HEK293 (cell line): ENCODE measurements around the gene HMG20B.
A peak's percentile ranks its signal among the peaks of the same experiment; 100 is the strongest.

Experiments used
- ATF2 ChIP-seq: fragments of 450-650 bp; formaldehyde crosslinking; IDR thresholded peaks from 2 replicates; pipeline ENCODE4 v1.5.1; 2016; ENCODE audit warnings: missing biosample characterization, missing genetic modification characterization, low read depth
- GLIS1 ChIP-seq: fragments of 450-650 bp; formaldehyde crosslinking; IDR thresholded peaks from 2 replicates; pipeline ENCODE4 v1.5.1; 2016; ENCODE audit warnings: missing biosample characterization, missing genetic modification characterization
- GLIS2 ChIP-seq: fragments of 450-650 bp; formaldehyde crosslinking; IDR thresholded peaks from 2 replicates; pipeline ENCODE4 v1.5.1; 2016; ENCODE audit warnings: missing biosample characterization, missing genetic modification characterization
- HIC1 ChIP-seq: fragments of 450-650 bp; formaldehyde crosslinking; IDR thresholded peaks from 2 replicates; pipeline ENCODE4 v1.5.1; 2016; ENCODE audit warnings: missing biosample characterization, missing genetic modification characterization
- KLF1 ChIP-seq: fragments of 450-650 bp; formaldehyde crosslinking; IDR thresholded peaks from 2 replicates; pipeline ENCODE4 v1.5.1; 2016; ENCODE audit warnings: missing biosample characterization, missing genetic modification characterization
- KLF10 ChIP-seq: fragments of 450-650 bp; IDR thresholded peaks from 2 replicates; pipeline ENCODE4 v1.5.1; 2018; ENCODE audit warnings: missing biosample characterization, mild to moderate bottlenecking, missing genetic modification characterization
- KLF9 ChIP-seq: fragments of 450-650 bp; formaldehyde crosslinking; IDR thresholded peaks from 2 replicates; pipeline ENCODE4 v1.5.1; 2016; ENCODE audit warnings: missing biosample characterization, missing genetic modification characterization, low read depth
- MYNN ChIP-seq: fragments of 450-650 bp; formaldehyde crosslinking; IDR thresholded peaks from 2 replicates; pipeline ENCODE4 v1.5.1; 2016; ENCODE audit warnings: missing biosample characterization, missing genetic modification characterization, borderline replicate concordance
- OSR2 ChIP-seq: fragments of 450-650 bp; formaldehyde crosslinking; IDR thresholded peaks from 2 replicates; pipeline ENCODE4 v1.5.1; 2016; ENCODE audit warnings: missing biosample characterization, missing genetic modification characterization
- PATZ1 ChIP-seq: fragments of 450-650 bp; formaldehyde crosslinking; IDR thresholded peaks from 2 replicates; pipeline ENCODE4 v1.5.1; 2016; ENCODE audit warnings: missing biosample characterization, missing genetic modification characterization
- SALL2 ChIP-seq: fragments of 450-650 bp; formaldehyde crosslinking; IDR thresholded peaks from 2 replicates; pipeline ENCODE4 v1.5.0; 2017; ENCODE audit warnings: missing biosample characterization, mild to moderate bottlenecking, missing genetic modification characterization, borderline replicate concordance
- SP2 ChIP-seq: fragments of 450-650 bp; formaldehyde crosslinking; IDR thresholded peaks from 2 replicates; pipeline ENCODE4 v1.5.1; 2016; ENCODE audit warnings: missing biosample characterization, missing genetic modification characterization
- TRIM28 ChIP-seq: IDR thresholded peaks from 2 replicates; pipeline ENCODE4 v1.6.1; 2011; ENCODE audit warnings: low read length, control low read depth, borderline replicate concordance
- ZBTB7A ChIP-seq: fragments of 450-650 bp; formaldehyde crosslinking; IDR thresholded peaks from 2 replicates; pipeline ENCODE4 v1.5.1; 2016; ENCODE audit warnings: low read depth, missing biosample characterization, missing genetic modification characterization
- ZBTB8A ChIP-seq: fragments of 450-650 bp; formaldehyde crosslinking; IDR thresholded peaks from 2 replicates; pipeline ENCODE4 v1.5.1; 2016; ENCODE audit warnings: missing biosample characterization, missing genetic modification characterization
- ZIC2 ChIP-seq: fragments of 450-650 bp; formaldehyde crosslinking; IDR thresholded peaks from 2 replicates; pipeline ENCODE4 v1.5.1; 2016; ENCODE audit warnings: missing biosample characterization, missing genetic modification characterization
- ZNF121 ChIP-seq: fragments of 450-650 bp; formaldehyde crosslinking; IDR thresholded peaks from 2 replicates; pipeline ENCODE4 v1.5.1; 2016; ENCODE audit warnings: missing biosample characterization, missing genetic modification characterization
- ZNF133 ChIP-seq: fragments of 450-650 bp; formaldehyde crosslinking; IDR thresholded peaks from 2 replicates; pipeline ENCODE4 v1.5.1; 2016; ENCODE audit warnings: missing biosample characterization, missing genetic modification characterization
- ZNF155 ChIP-seq: fragments of 450-650 bp; formaldehyde crosslinking; IDR thresholded peaks from 2 replicates; pipeline ENCODE4 v1.5.1; 2016; ENCODE audit warnings: missing biosample characterization, missing genetic modification characterization
- ZNF169 ChIP-seq: fragments of 450-650 bp; formaldehyde crosslinking; IDR thresholded peaks from 2 replicates; pipeline ENCODE4 v1.5.1; 2016; ENCODE audit warnings: missing biosample characterization, missing genetic modification characterization
- ZNF174 ChIP-seq: fragments of 450-650 bp; formaldehyde crosslinking; IDR thresholded peaks from 2 replicates; pipeline ENCODE4 v1.5.0; 2017; ENCODE audit warnings: missing biosample characterization, mild to moderate bottlenecking, missing genetic modification characterization
- ZNF2 ChIP-seq: fragments of 450-650 bp; formaldehyde crosslinking; IDR thresholded peaks from 2 replicates; pipeline ENCODE4 v1.5.1; 2016; ENCODE audit warnings: missing biosample characterization, missing genetic modification characterization
- ZNF23 ChIP-seq: fragments of 450-650 bp; formaldehyde crosslinking; IDR thresholded peaks from 2 replicates; pipeline ENCODE4 v1.5.1; 2016; ENCODE audit warnings: missing biosample characterization, missing genetic modification characterization, borderline replicate concordance
- ZNF416 ChIP-seq: fragments of 450-650 bp; formaldehyde crosslinking; IDR thresholded peaks from 2 replicates; pipeline ENCODE4 v1.5.1; 2016; ENCODE audit warnings: missing biosample characterization, missing genetic modification characterization
- ZNF449 ChIP-seq: fragments of 450-650 bp; formaldehyde crosslinking; IDR thresholded peaks from 2 replicates; pipeline ENCODE4 v1.5.1; 2017; ENCODE audit warnings: missing biosample characterization, mild to moderate bottlenecking, missing genetic modification characterization, moderate library complexity
- ZNF521 ChIP-seq: fragments of 450-650 bp; formaldehyde crosslinking; IDR thresholded peaks from 2 replicates; pipeline ENCODE4 v1.5.1; 2017; ENCODE audit warnings: missing biosample characterization, mild to moderate bottlenecking, missing genetic modification characterization
- ZNF529 ChIP-seq: fragments of 450-650 bp; formaldehyde crosslinking; IDR thresholded peaks from 2 replicates; pipeline ENCODE4 v1.5.1; 2017; ENCODE audit warnings: missing genetic modification characterization, missing biosample characterization; ENCODE audit not compliant: insufficient replicate concordance
- ZNF555 ChIP-seq: fragments of 450-650 bp; formaldehyde crosslinking; conservative IDR thresholded peaks from 2 replicates; pipeline ENCODE4 v1.5.1; 2017; ENCODE audit warnings: missing biosample characterization, mild to moderate bottlenecking, missing genetic modification characterization, inconsistent platforms
- ZNF585B ChIP-seq: fragments of 450-650 bp; formaldehyde crosslinking; IDR thresholded peaks from 2 replicates; pipeline ENCODE4 v1.5.1; 2016; ENCODE audit warnings: missing biosample characterization, missing genetic modification characterization
- ZNF623 ChIP-seq: fragments of 450-650 bp; formaldehyde crosslinking; IDR thresholded peaks from 2 replicates; pipeline ENCODE4 v1.5.1; 2016; ENCODE audit warnings: missing biosample characterization, missing genetic modification characterization
- ZNF626 ChIP-seq: fragments of 450-650 bp; sonication (Bioruptor Pico); formaldehyde crosslinking; IDR thresholded peaks from 2 replicates; pipeline ENCODE4 v1.5.1; 2018; ENCODE audit warnings: missing biosample characterization, missing genetic modification characterization, inconsistent platforms
- ZNF629 ChIP-seq: fragments of 450-650 bp; formaldehyde crosslinking; IDR thresholded peaks from 2 replicates; pipeline ENCODE4 v1.5.1; 2017; ENCODE audit warnings: missing biosample characterization, missing genetic modification characterization
- ZNF747 ChIP-seq: fragments of 450-650 bp; formaldehyde crosslinking; IDR thresholded peaks from 2 replicates; pipeline ENCODE4 v1.5.1; 2016; ENCODE audit warnings: missing biosample characterization, missing genetic modification characterization
- ZNF843 ChIP-seq: fragments of 450-650 bp; formaldehyde crosslinking; IDR thresholded peaks from 2 replicates; pipeline ENCODE4 v1.5.1; 2016; ENCODE audit warnings: missing biosample characterization, missing genetic modification characterization

Gene HMG20B

DNA sequence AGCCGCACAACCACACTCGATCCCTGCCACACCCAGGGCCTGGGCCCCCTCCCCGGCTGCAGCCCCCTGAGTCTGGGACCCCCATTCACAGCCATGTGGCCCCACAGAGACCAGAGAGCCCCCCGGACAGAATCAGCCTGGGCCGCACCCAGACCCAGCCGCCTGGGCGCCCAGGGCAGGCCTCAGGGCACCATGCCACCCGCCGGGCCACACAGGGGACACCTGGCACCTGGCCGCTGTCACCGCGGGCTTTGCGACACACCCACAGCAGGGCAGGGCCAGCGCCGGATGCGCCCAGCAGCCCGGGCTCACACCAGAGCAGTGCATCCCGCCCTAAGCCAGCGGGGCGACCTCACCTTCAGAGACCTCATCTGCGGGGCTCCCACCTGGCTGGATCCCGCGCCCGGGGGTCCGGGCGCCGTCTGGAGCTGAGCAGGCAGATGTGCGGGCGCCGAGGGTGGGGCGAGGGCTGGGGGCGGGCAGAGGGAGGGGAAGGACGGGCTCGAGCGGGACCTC, 33.5 kb downstream of the HMG20B start (continued):
- TF ChIP-seq GLIS2 (tag by site-specific recombination) (peak; percentile 54), ZNF585B (tag by site-specific recombination) (no peak), ZIC2 (tag by site-specific recombination) (peak; percentile 93), TRIM28 (no peak), KLF9 (tag by site-specific recombination) (peak; percentile 22; the same call in 1 of the 2 replicates), MYNN (tag by site-specific recombination) (no peak), ZNF626 (tag by site-specific recombination) (no peak), GLIS1 (tag by site-specific recombination) (peak; percentile 39; the same call in 1 of the 2 replicates), SALL2 (tag by site-specific recombination) (no peak), ZNF521 (tag by site-specific recombination) (no peak), ZNF843 (no peak), ZNF2 (tag by site-specific recombination) (0 out of 2 replicates have a peak, but pooled peaks have one; percentile 13), OSR2 (tag by site-specific recombination) (no peak), ZNF449 (0 out of 2 replicates have a peak, but pooled peaks have one; percentile 54), PATZ1 (no peak), ZNF555 (tag by site-specific recombination) (no peak), ZNF747 (no peak), KLF10 (tag by site-specific recombination) (no peak), ZNF121 (tag by site-specific recombination) (no peak), ATF2 (no peak), ZNF169 (no peak), ZNF629 (tag by site-specific recombination) (no peak), ZBTB8A (tag by site-specific recombination) (peak; percentile 32; the same call in 1 of the 2 replicates), ZNF174 (tag by site-specific recombination) (no peak), ZNF23 (tag by site-specific recombination) (no peak), ZNF623 (tag by site-specific recombination) (no peak), SP2 (tag by site-specific recombination) (peak; percentile 54), ZNF133 (tag by site-specific recombination) (no peak), ZNF529 (no peak), ZNF416 (no peak), HIC1 (tag by site-specific recombination) (peak; percentile 91), ZBTB7A (tag by site-specific recombination) (peak; percentile 3; the same call in 1 of the 2 replicates), ZNF155 (no peak), KLF1 (peak; percentile 39)
